HT-29 (cell line): ENCODE results near the gene FTCD. TPM values are rescaled to one million over a fixed set of nuclear protein-coding genes. Genes with fewer than 3 reads are reported as not detected.
"Not testable (repeated sequence)": the region's sequence is repeated elsewhere in the genome, so short reads cannot be mapped to it uniquely, and the experiment has no call there.

Source experiments
- DNase-seq: peaks from one replicate; pipeline ENCODE4 v3.0.0-alpha.2; 2015; ENCODE audit warnings: low spot score
- total RNA-seq: library from RNA; depleted of rRNA; stranded (reverse); fragments of >200 nt; shearing (Covaris generic); gene quantifications from 2 replicates; pipeline ENCODE4 v1.2.3, GENCODE V29; 2014

Gene FTCD
- total RNA-seq, 1 experiment from 2014 or later = 0.33 TPM

DNA sequence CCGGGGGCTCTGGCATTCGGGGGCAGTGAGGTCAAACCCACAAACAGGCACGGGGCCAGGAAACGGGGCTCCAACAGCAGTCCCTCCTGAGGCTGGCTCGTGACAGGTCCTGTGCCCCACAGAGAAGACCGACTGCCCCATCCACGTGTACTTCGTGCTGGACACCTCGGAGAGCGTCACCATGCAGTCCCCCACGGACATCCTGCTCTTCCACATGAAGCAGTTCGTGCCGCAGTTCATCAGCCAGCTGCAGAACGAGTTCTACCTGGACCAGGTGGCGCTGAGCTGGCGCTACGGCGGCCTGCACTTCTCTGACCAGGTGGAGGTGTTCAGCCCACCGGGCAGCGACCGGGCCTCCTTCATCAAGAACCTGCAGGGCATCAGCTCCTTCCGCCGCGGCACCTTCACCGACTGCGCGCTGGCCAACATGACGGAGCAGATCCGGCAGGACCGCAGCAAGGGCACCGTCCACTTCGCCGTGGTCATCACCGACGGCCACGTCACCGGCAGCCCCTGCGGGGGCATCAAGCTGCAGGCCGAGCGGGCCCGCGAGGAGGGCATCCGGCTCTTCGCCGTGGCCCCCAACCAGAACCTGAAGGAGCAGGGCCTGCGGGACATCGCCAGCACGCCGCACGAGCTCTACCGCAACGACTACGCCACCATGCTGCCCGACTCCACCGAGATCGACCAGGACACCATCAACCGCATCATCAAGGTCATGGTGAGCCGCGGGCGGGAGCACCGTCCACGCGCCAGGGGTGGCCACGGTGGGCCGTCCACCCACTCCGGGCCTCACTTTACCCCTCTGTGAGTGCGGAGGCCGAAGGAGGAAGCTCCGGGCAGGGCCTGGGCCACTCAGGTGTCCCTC, 43.3 kb downstream of the FTCD start:
- no peak for DNase-seq

GRCh38 chr21:46111193-46111571, 44.2 kb downstream of the FTCD start:
- no peak for DNase-seq

DNA sequence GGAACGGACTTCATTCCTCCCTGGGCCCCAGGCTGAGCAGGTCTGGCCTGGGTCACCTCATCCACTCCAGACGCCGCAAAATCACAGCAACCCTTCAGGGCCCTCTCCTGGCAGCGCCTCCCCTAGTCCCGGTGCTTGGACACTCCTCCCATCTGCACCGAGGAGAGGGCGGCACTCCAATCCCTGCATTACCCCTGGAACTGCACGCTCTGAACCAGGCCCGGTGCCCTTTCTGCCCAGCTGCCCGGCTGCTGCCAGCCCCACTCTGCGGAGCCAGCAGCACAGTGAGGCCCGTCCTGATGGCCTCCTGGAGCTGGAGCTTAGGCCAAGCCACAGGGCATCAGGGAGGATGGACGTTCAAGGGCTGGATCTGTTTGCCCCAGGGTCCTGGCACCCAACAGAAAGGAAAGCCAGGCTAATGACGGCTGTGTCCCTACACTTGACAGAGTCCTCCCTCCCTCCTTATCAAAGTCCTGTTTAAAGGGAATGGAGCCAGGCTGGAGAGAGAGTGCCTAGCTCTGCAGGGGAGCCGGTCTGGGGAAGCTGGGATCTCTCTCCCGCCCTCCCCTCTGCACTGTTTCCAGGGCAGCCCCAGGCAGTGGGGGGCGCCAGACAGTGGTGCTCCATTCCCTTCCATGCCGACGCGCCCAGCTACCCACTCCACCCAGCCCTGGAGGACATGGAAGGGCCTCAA, 44.7 kb downstream of the FTCD start:
- DNase-seq = no peak

GRCh38 chr21:46109313-46110221, 45.8 kb downstream of the FTCD start:
- no peak for DNase-seq

GRCh38 chr21:46108827-46109312, 46.5 kb downstream of the FTCD start:
- no peak for DNase-seq

DNA sequence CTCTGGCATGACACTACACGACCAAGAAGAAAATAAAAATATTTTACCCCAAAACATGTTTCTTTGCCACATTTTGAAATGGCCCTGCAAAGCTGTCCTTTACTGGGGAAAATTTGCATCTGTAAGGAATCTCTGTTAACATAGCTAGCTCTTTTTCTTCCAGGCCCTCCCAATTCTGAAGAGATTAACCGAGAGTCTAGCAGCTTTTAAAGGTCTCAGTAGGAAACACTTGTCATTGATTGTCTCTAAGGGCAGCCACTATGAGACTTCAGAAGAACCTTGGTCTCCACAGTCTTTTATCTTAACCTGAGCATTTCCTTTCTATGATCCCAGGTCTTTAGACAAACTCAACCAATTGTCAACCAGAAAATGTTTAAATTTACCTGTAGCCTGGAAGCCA, 48.0 kb downstream of the FTCD start:
- DNase-seq = not testable (repeated sequence)

DNA sequence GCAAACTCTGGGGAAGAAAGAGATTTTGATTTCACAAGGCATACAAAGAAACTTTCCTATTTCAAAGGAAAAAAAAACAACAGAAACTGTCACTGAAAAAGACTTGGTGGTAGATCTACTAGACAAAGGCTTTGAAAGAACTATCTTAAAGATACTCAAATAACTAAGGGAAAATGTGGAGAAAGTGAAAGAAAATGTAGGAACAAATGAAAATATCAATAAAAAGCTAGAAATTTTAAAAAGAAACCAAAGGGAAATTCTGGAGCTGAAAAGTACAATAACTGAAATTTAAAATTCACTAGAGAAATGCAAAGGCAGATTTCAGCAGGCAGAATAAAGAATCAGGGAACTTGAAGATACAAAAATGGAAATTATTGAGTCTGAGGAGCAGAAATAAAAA, 51.3 kb downstream of the FTCD start:
- no peak for DNase-seq

DNA sequence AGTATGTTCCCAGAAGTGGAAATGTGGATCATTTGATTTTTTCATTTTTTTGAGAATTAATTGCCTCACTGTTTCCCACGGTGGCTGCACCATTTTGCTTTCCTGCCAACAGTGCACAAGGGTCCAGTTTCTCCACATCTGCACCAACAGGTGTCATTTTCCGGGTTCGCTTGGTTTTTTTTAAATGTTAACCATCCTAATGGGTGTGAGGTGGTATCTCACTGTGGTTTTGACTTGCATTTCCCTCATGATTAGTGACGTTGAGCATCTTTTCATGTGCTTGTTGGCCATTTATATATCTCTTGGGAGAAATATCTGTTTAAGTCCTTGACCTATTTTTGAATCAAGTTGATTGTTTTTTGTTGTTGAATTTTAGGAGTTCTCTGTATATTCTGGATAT, 54.5 kb downstream of the FTCD start:
- DNase-seq = no peak

DNA sequence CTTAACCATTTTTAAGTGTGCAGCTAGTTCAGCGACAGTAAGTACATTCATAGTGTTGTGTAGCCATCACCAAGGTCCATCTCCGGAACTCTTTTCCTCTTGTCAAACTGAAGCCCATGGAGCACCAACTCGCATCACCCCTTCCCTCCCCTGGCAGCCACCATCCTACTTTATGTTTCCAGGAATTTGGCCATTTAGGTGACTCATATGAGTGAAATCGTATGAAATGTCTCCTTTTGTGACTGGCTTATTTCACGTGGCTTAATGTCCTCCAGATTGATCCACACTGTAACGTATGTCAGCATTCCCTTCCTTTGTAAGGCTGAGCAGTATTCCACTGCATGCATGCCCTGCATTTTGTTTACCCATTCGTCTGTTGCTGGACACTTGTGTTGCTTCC, 55.0 kb downstream of the FTCD start:
- DNase-seq = no peak

DNA sequence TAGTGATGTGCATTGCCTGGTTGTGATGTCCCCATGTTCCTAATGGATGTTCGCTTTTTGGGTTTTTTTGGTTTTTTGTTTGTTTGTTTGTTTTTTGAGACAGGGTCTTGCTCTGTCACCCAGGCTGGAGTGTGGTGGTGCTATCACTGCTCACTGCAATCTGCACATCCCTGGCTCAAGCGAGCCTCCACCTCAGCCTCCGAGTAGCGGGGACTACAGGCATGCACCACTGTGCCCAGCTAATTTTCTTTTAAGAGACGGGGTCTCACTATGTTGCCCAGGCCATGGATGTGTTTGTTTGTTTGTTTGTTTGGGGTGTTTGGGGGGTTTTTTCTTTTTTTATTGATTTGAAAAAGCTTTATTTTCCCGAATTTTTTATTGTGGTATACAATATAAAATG, 55.4 kb downstream of the FTCD start:
- DNase-seq = no peak

DNA sequence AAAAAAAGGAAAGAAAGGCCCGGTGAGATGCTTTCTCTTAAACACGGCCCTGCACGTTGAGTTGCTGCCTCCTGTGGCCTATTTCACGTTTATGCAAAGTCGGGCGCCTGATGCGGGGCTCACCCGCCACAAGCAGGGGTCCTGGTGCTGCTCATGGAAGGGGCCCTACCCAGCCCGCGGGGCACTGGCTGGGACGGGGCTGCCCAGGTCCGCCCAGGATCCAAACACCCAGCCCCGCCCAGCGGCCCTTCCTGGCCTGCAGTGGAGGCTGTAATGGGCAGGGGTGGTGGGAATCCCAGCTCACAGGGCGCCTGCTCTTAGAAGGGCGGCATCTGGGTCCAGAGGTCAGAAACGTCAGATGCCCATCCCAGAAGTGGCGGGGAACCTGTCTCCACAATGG, 55.9 kb downstream of the FTCD start:
- no peak for DNase-seq

DNA sequence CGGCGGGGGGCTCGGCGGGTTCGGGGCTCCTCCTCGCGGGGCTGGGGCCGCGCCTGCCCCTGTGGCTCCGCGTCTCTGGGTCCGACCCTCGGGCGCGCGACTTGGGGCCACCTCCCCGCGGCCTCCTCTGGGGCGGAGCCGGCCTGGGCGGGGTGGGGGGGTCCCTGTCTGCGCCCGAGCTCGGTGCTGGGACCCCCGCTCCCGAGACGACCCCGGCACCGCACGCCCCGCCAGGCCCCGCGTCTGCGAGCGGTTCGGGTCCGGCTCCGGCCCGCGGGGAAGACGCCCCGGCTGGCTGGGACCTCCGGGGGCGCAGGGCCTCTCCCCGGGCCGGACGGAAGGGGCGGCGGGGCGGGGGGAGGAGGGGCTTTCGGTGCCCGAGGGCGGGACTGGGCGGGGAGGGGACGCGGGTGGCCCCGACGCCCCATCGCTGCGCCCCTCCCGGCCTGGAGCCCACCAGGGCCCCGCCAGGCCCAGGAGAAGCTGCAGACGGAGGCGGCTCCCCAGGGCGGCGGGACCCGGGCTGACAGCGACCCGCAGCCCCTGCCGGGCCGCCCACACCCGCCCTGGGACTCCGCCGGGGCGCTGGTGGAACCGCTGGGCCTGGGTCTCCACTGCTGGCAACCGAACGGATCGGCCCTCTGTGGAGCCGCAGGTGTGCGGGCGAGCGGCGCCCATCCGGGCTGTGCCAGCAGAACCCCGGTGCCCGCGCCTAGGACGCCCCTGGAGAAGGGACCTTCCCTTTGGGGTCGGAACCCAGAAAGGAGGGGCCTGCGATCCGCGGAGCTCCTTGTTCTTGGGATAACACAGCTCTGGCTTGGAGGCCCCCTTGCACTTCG, 56.9 kb downstream of the FTCD start:
- DNase-seq = no peak

GRCh38 chr21:46097336-46098293, 57.8 kb downstream of the FTCD start, which contains the start of gene COL6A2:
Gene COL6A2 (plus strand): TSS chr21:46098112.
- DNase-seq = no peak

- DNase-seq = no peak
These were observed 58.6 kb downstream of the FTCD start for GRCh38 chr21:46096596-46097335.

DNA sequence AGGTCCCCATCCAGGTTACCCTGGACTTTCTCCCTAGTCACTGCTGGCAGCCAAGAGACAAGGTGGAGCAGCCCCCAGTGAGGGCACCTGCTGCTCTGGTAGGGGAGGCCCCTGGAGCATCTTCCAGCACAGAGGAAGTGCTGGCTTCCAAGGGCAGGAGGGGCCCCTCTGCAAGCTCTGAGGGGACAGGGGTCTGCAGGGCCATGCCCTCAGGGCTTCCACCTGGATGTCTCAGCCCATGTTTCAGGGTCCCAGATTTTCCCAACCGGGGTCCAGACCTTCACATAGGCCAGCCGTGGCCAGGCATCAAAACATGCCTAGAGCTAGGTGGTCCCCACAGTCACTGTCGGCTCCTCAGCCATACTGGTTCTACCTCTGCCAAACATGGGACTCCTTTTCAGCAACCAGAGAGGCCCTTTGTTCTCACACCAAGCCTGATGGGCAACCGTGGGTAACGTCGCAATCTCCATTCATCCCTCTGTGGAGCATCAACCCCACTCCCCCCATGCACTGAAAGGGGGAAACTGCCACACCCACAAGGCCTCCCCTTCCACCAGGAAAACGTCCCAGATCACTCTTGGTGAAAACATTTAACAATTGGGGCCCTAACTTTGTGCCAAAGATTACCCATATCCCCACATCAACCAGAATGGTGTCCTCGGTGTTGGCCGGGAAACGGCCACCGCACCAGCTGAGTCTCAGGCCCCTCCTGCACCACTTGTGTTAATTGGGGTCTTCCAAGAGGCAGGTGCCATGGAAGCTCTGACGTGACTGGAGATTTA, 59.4 kb downstream of the FTCD start:
- DNase-seq = no peak

GRCh38 chr21:46095083-46095719, 60.2 kb downstream of the FTCD start:
- no peak for DNase-seq

- DNase-seq = no peak
These were observed 60.8 kb downstream of the FTCD start for GRCh38 chr21:46094401-46095082.
